ENCODE measurements around the gene PACC1.

GRCh38 chr1:212401838-212402582 lies 12.7 kb downstream of the PACC1 start:
- TF ChIP-seq CTCF (IDR thresholded peaks at IDR 0.05) (no peak), POLR2A (IDR thresholded peaks at IDR 0.05) (no peak)
